CD4-positive, CD25-positive, alpha-beta regulatory T cell (primary cell): Measurements from ENCODE around the gene NPAP1. TPM values are rescaled to one million over a fixed set of nuclear protein-coding genes. Genes with fewer than 3 reads are reported as not detected.
"Not testable (repeated sequence)": the region's sequence is repeated elsewhere in the genome, so short reads cannot be mapped to it uniquely, and the experiment has no call there.

Source experiments
- ATAC-seq, 2 donors: fragments of 150-1000 bp; cut with Tn5 transposase; one replicate each; pipeline ENCODE4 v1.10.0; 2021; ENCODE audit warnings: low read depth in 2 of 2, moderate number of reproducible peaks in 2 of 2, moderate library complexity in 1 of 2
- DNase-seq, 3 donors: peaks; one replicate each; pipeline versions ENCODE4 v3.0.0 to v3.0.0-alpha.2; 2012 to 2022; ENCODE audit warnings: mixed read lengths in 1 of 3
- H3K27ac ChIP-seq: one replicate; pipeline ENCODE4 v1.7.0; 2013; ENCODE audit warnings: mild to moderate bottlenecking, low read length; ENCODE audit not compliant: insufficient read depth, poor library complexity, severe bottlenecking
- H3K27me3 ChIP-seq: one replicate; pipeline ENCODE4 v1.7.0; 2013; ENCODE audit warnings: low read length; ENCODE audit not compliant: control insufficient read depth, insufficient read depth
- H3K36me3 ChIP-seq: one replicate; pipeline ENCODE4 v1.7.0; 2013; ENCODE audit warnings: mild to moderate bottlenecking, low read length, moderate library complexity; ENCODE audit not compliant: control insufficient read depth, insufficient read depth
- H3K4me1 ChIP-seq: 2 replicates; pipeline ENCODE4 v1.7.0; 2013; ENCODE audit warnings: mild to moderate bottlenecking, low read length; ENCODE audit not compliant: insufficient read depth, control insufficient read depth, poor library complexity, severe bottlenecking
- H3K4me3 ChIP-seq: one replicate; pipeline ENCODE4 v1.7.0; 2013; ENCODE audit warnings: low read depth, mild to moderate bottlenecking, low read length, moderate library complexity
- H3K9me3 ChIP-seq, 2 experiments: 1 replicate in 1 of 2; 2 replicates in 1 of 2; pipeline ENCODE4 v1.7.0; 2013; ENCODE audit warnings: low read length in 2 of 2, mild to moderate bottlenecking in 1 of 2, moderate library complexity in 1 of 2; ENCODE audit not compliant: control insufficient read depth in 2 of 2
- H3K27ac Mint-ChIP-seq, 3 donors: one replicate each; pipeline ENCODE4 v1.8.0; 2020 to 2022; ENCODE audit warnings: mild to moderate bottlenecking in 3 of 3, mixed read lengths in 3 of 3, moderate library complexity in 2 of 3
- H3K27me3 Mint-ChIP-seq: one replicate; pipeline ENCODE4 v1.8.0; 2022; ENCODE audit warnings: mild to moderate bottlenecking, mixed read lengths
- H3K36me3 Mint-ChIP-seq: one replicate; pipeline ENCODE4 v1.8.0; 2020; ENCODE audit warnings: mixed read lengths
- H3K4me1 Mint-ChIP-seq, 4 donors: one replicate each; pipeline ENCODE4 v1.8.0; 2020 to 2022; ENCODE audit warnings: mixed read lengths in 4 of 4, mild to moderate bottlenecking in 1 of 4
- H3K4me3 Mint-ChIP-seq, 4 donors: one replicate each; pipeline ENCODE4 v1.8.0; 2020 to 2022; ENCODE audit warnings: mild to moderate bottlenecking in 4 of 4, mixed read lengths in 4 of 4, moderate library complexity in 3 of 4
- H3K9me3 Mint-ChIP-seq, 7 donors: one replicate each; pipeline ENCODE4 v1.8.0; 2020 to 2022; ENCODE audit warnings: mixed read lengths in 7 of 7, mild to moderate bottlenecking in 3 of 7, moderate library complexity in 2 of 7
- polyA plus RNA-seq, 4 donors: library from polyadenylated mRNA; unstranded; fragments of 300-500 nt; fragmentation: Illumina TruSeq; gene quantifications; one replicate each; pipeline ENCODE4 v1.2.3, GENCODE V29; 2021
- total RNA-seq: library from RNA; stranded (reverse); gene quantifications from one replicate; pipeline ENCODE4 v1.2.3, GENCODE V29; 2022

The NPAP1 gene
- total and polyA plus RNA-seq, 5 donors from 2014 or later = not detected

GRCh38 chr15:24678485-24678884 lies 2.9 kb downstream of the NPAP1 start:
- H3K4me3 ChIP-seq = no peak overlapping the region
- H3K36me3 ChIP-seq = no peaks in the 10 kb centered on the region
- Mint-ChIP-seq H3K27ac (no peak overlapping the region), H3K4me1 (no peaks in the 10 kb centered on the region), H3K27me3 (no peaks in the 10 kb centered on the region), H3K36me3 (no peaks in the 10 kb centered on the region), H3K9me3 (peaks cover 2 to 29% (median 16%) of the 10 kb centered on the region in 7 donors), H3K4me3 (no peak overlapping the region)
- ATAC-seq (no peak), DNase-seq (no peak)
- H3K27ac ChIP-seq = no peak overlapping the region
- H3K9me3 ChIP-seq = peaks cover 4 to 27% of the 10 kb centered on the region in 2 experiments
- no peaks in the 10 kb centered on the region for H3K27me3 ChIP-seq
- no peaks in the 10 kb centered on the region for H3K4me1 ChIP-seq

- Histone ChIP-seq H3K4me1 (no peaks in the 10 kb centered on the region), H3K27ac (no peak overlapping the region), H3K9me3 (peaks cover 7 to 15% of the 10 kb centered on the region in 2 experiments), H3K4me3 (no peak overlapping the region), H3K27me3 (no peaks in the 10 kb centered on the region), H3K36me3 (no peaks in the 10 kb centered on the region)
- H3K27ac Mint-ChIP-seq = no peak overlapping the region
- H3K4me3 Mint-ChIP-seq = no peak overlapping the region
- no peak for ATAC-seq
- H3K9me3 Mint-ChIP-seq = peaks cover 2 to 26% (median 19%) of the 10 kb centered on the region in 7 donors
- no peak for DNase-seq
- H3K27me3 Mint-ChIP-seq = no peaks in the 10 kb centered on the region
- H3K4me1 Mint-ChIP-seq = no peaks in the 10 kb centered on the region
- no peaks in the 10 kb centered on the region for H3K36me3 Mint-ChIP-seq
Observed at GRCh38 chr15:24682002-24682401, 6.4 kb downstream of the NPAP1 start.

- peaks cover 0 to 19% (median 14%) of the 10 kb centered on the region in 7 donors for H3K9me3 Mint-ChIP-seq
- ATAC-seq, H3K4me1 Mint-ChIP-seq, H3K36me3 ChIP-seq, H3K4me3 Mint-ChIP-seq, H3K27ac ChIP-seq, H3K27me3 Mint-ChIP-seq, H3K36me3 Mint-ChIP-seq, DNase-seq, H3K4me3 ChIP-seq, H3K27me3 ChIP-seq, H3K9me3 ChIP-seq, H3K4me1 ChIP-seq, H3K27ac Mint-ChIP-seq: not testable (repeated sequence)
Observed at GRCh38 chr15:24682905-24683304, 7.3 kb downstream of the NPAP1 start.

GRCh38 chr15:24683736-24684135 lies 8.2 kb downstream of the NPAP1 start:
- peaks cover 3 to 4% of the 10 kb centered on the region in 2 experiments for H3K9me3 ChIP-seq

DNA sequence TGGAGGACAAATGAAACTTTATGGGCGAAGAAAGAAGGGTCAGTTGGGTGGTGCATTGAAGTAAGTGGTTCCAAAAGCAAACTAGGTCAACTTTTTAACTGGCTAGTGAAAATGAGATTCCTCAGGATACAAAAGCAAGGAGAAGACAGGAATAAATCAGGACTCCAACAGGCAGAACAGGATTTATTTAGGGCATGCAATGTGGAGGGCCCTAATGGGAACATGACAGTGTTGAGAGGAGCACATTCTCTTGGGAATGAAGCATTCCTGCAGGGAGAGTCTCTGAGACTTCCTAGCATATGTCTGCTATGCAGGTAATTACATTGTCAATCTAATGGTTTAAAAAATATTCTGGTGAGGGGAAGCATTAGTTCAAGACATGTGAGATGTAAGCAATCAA lies 8.7 kb downstream of the NPAP1 start:
- Mint-ChIP-seq H3K9me3 (peaks cover 0 to 16% (median 14%) of the 10 kb centered on the region in 7 donors), H3K36me3 (no peaks in the 10 kb centered on the region), H3K27me3 (no peaks in the 10 kb centered on the region), H3K4me1 (no peaks in the 10 kb centered on the region), H3K27ac (no peak overlapping the region), H3K4me3 (no peak overlapping the region)
- ATAC-seq (no peak), DNase-seq (no peak)
- Histone ChIP-seq H3K27me3 (no peaks in the 10 kb centered on the region), H3K9me3 (peaks cover 4 to 6% of the 10 kb centered on the region in 2 experiments), H3K27ac (no peak overlapping the region), H3K4me1 (no peaks in the 10 kb centered on the region), H3K4me3 (no peak overlapping the region), H3K36me3 (no peaks in the 10 kb centered on the region)

More at GRCh38 chr15:24683736-24684135, 8.2 kb downstream of the NPAP1 start:
- no peaks in the 10 kb centered on the region for H3K4me1 Mint-ChIP-seq
- H3K36me3 Mint-ChIP-seq = no peaks in the 10 kb centered on the region
- H3K27me3 ChIP-seq = no peaks in the 10 kb centered on the region
- DNase-seq (no peak), ATAC-seq (no peak)
- H3K27ac Mint-ChIP-seq = no peak overlapping the region
- H3K36me3 ChIP-seq = no peaks in the 10 kb centered on the region
- no peaks in the 10 kb centered on the region for H3K27me3 Mint-ChIP-seq
- peaks cover 0 to 16% (median 14%) of the 10 kb centered on the region in 7 donors for H3K9me3 Mint-ChIP-seq
- H3K4me3 ChIP-seq = no peak overlapping the region
- H3K27ac ChIP-seq = no peak overlapping the region
- no peak overlapping the region for H3K4me3 Mint-ChIP-seq
- H3K4me1 ChIP-seq = no peaks in the 10 kb centered on the region

DNA sequence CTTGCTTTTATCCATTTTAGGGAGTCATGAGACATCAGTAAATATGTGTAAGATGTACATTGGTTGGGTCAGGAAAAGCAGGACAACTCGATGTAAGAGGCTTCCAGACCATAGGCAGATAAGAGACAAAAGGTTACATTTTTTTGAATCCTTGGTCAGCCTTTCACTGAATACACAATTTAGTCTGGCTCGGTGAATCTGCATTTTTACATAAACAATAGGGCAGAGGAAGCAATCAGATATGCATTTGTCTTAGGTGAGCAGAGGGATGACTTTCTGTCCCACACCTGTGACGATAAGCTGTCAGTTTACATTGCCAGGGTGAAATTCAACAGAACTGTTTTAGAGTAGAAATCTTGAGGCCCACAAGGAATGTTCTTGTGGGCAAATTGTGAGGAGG lies 20.6 kb downstream of the NPAP1 start:
- H3K4me3 ChIP-seq = no peak overlapping the region
- no peaks in the 10 kb centered on the region for H3K4me1 ChIP-seq
- H3K27ac ChIP-seq = no peak overlapping the region
- Mint-ChIP-seq H3K27me3 (no peaks in the 10 kb centered on the region), H3K9me3 (peaks cover 0 to 10% (median 8%) of the 10 kb centered on the region in 7 donors), H3K4me3 (no peak overlapping the region), H3K36me3 (no peaks in the 10 kb centered on the region), H3K4me1 (no peaks in the 10 kb centered on the region), H3K27ac (no peak overlapping the region)
- H3K36me3 ChIP-seq = no peaks in the 10 kb centered on the region
- DNase-seq (no peak), ATAC-seq (no peak)
- H3K9me3 ChIP-seq = peaks cover 0 to 6% of the 10 kb centered on the region in 2 experiments
- no peaks in the 10 kb centered on the region for H3K27me3 ChIP-seq

DNA sequence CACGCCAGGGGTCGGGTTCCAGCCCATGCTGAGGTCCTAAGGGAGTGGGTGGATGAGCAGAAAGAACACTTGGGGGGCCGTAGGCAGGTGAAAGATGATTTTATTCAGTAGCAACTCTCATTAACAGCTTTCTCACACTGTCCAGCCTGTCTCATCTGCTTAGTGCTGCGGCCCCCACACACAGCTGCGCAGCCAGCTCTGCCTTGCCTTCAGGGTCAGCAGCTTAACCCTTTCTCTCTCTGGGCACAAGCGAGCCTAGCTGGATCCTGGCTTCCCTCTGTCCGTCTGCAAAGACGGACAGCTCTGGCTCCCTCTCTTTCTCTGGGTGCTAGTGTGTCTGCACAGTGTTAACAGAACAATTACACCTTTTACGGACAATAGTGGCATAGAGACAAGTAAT lies 21.3 kb downstream of the NPAP1 start:
- Histone ChIP-seq H3K36me3 (no peaks in the 10 kb centered on the region), H3K27ac (no peak overlapping the region), H3K9me3 (peaks cover 0 to 6% of the 10 kb centered on the region in 2 experiments), H3K4me3 (no peak overlapping the region), H3K27me3 (no peaks in the 10 kb centered on the region), H3K4me1 (no peaks in the 10 kb centered on the region)
- Mint-ChIP-seq H3K4me1 (no peaks in the 10 kb centered on the region), H3K36me3 (no peaks in the 10 kb centered on the region), H3K9me3 (peaks cover 0 to 10% (median 7%) of the 10 kb centered on the region in 7 donors), H3K4me3 (no peak overlapping the region), H3K27ac (no peak overlapping the region), H3K27me3 (no peaks in the 10 kb centered on the region)
- no peak for ATAC-seq
- DNase-seq = no peak

GRCh38 chr15:24718289-24719082 lies 42.9 kb downstream of the NPAP1 start:
- no peaks in the 10 kb centered on the region for H3K36me3 ChIP-seq
- peaks cover 0 to 11% of the 10 kb centered on the region in 2 experiments for H3K9me3 ChIP-seq
- no peak for ATAC-seq
- no peak overlapping the region for H3K4me3 Mint-ChIP-seq
- H3K4me1 Mint-ChIP-seq = no peaks in the 10 kb centered on the region
- H3K27ac Mint-ChIP-seq = no peak overlapping the region
- no peak overlapping the region for H3K27ac ChIP-seq
- no peak overlapping the region for H3K4me3 ChIP-seq
- peaks cover 3 to 32% (median 20%) of the 10 kb centered on the region in 7 donors for H3K9me3 Mint-ChIP-seq
- H3K27me3 Mint-ChIP-seq = no peaks in the 10 kb centered on the region
- DNase-seq = no peak
- no peaks in the 10 kb centered on the region for H3K36me3 Mint-ChIP-seq
- H3K4me1 ChIP-seq = no peaks in the 10 kb centered on the region
- no peaks in the 10 kb centered on the region for H3K27me3 ChIP-seq
